Uterus (tissue), 4 donors: ENCODE data around the gene UNCX. TPM values are rescaled to one million over a fixed set of nuclear protein-coding genes. Genes with fewer than 3 reads are reported as not detected.

Experiments used
- DNase-seq, 2 donors: peaks; one replicate each; pipeline ENCODE4 v3.0.0-alpha.2; 2019 to 2020
- H3K27ac ChIP-seq, 2 donors: fragments of 200-600 bp; sonication (generic); 1 replicate in 1 of 2; 2 replicates in 1 of 2; pipeline ENCODE4 v1.5.1; 2016 to 2018
- H3K27me3 ChIP-seq, 2 donors: fragments of 200-600 bp; sonication (generic); one replicate each; pipeline ENCODE4 v1.5.1; 2018 to 2019; ENCODE audit warnings: control low read depth in 1 of 2
- H3K36me3 ChIP-seq, 2 donors: fragments of 200-600 bp; sonication (generic); one replicate each; pipeline ENCODE4 v1.5.1; 2019; ENCODE audit warnings: control low read depth in 1 of 2
- H3K4me1 ChIP-seq, 2 donors: fragments of 200-600 bp; sonication (generic); one replicate each; pipeline ENCODE4 v1.5.1; 2018 to 2019; ENCODE audit warnings: control low read depth in 1 of 2
- H3K4me3 ChIP-seq, 2 donors: fragments of 200-600 bp; sonication (generic); 1 replicate in 1 of 2; 2 replicates in 1 of 2; pipeline ENCODE4 v1.5.1; 2018 to 2019; ENCODE audit warnings: mild to moderate bottlenecking in 1 of 2
- H3K9me3 ChIP-seq, 2 donors: fragments of 200-600 bp; sonication (generic); one replicate each; pipeline ENCODE4 v1.5.1; 2019; ENCODE audit warnings: control low read depth in 1 of 2
- CTCF ChIP-seq, 4 experiments: fragments of 200-600 bp in 2 of 4; fragments of 450-650 bp in 2 of 4; sonication (generic) in 2 of 4; IDR thresholded peaks; one replicate each; pipeline ENCODE4 v1.5.1; 2016 to 2019; ENCODE audit warnings: antibody characterized with exemption in 4 of 4, mild to moderate bottlenecking in 2 of 4, moderate library complexity in 1 of 4
- POLR2A ChIP-seq, 2 donors: fragments of 450-650 bp; IDR thresholded peaks; one replicate each; pipeline ENCODE4 v1.6.1; 2016; ENCODE audit warnings: antibody characterized with exemption in 2 of 2, mild to moderate bottlenecking in 1 of 2, moderate library complexity in 1 of 2
- intact Hi-C: fragments of 100-400 bp; cut with DNase I; formaldehyde crosslinking; loops from one replicate; pipeline ENCODE4 v1.15.1; 2023; ENCODE audit warnings: low total_unique reads
- total RNA-seq, 4 donors: library from RNA; depleted of rRNA in 3 of 4; stranded (reverse); fragments of >200 nt in 3 of 4; gene quantifications; one replicate each; pipeline versions ENCODE4 v1.1.0 to v1.2.4, GENCODE V29; 2014 to 2023
- donor health status: DM: yes; HTN: yes; CAD: no.

The UNCX gene
- total RNA-seq, 4 donors from 2014 or later: not detected

GRCh38 chr7:1238450-1238882 lies 5.8 kb downstream of the UNCX start:
- no peaks in the 10 kb centered on the region for H3K9me3 ChIP-seq
- H3K4me1 ChIP-seq: peaks cover 0 to 13% of the 10 kb centered on the region in 2 donors
- intact Hi-C loops: no loop called here
- H3K4me3 ChIP-seq: no peak overlapping the region
- TF ChIP-seq POLR2A (IDR thresholded peaks at IDR 0.05) (no peak), CTCF (IDR thresholded peaks at IDR 0.05) (no peak)
- no peak for DNase-seq
- H3K36me3 ChIP-seq: no peaks in the 10 kb centered on the region
- no peak overlapping the region for H3K27ac ChIP-seq
- peaks cover 24 to 80% of the 10 kb centered on the region in 2 donors for H3K27me3 ChIP-seq

DNA sequence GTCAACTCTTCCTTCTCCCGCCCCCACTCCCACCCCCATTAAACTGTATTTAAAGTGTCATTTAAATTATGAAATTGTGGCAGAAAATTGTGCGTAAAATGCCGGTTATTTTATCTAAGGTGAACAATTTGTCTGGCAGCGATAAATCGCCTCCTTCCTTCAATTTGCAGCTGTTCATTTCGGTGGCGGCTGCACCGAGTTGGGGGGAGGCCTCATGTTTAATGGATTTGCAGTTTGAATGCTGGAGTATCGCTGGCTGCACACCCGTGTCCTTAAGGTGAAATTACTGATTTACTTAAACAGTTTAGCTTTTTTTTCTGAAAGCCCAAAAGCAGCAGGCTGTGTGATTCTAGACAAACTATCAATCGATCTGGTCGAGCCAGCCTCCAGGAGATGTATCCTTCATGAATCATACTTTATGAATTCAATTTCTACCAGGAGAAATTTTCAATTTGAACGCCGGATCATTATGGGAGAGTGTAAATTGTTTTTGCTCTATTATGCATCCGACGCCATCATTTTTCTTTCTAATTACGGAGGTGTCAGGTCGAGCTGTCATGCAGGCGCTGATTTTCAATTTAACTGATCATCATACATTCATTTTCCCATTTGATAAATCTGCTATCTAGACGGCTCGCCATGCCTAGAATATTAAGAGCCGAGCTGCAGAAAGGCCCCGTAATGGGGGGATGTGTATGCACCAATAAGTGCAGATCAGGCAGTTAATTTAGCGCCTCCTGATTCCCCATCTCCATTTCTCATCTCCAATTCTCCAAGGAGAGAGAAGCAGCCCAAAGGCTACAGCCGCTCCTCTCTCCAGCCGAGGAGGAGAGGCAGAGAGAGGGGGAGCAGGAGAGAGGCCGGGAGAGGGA lies 6.5 kb downstream of the UNCX start:
- DNase-seq: no peak
- Histone ChIP-seq H3K9me3 (no peaks in the 10 kb centered on the region), H3K36me3 (no peaks in the 10 kb centered on the region), H3K27ac (no peak overlapping the region), H3K27me3 (peaks cover 24 to 80% of the 10 kb centered on the region in 2 donors), H3K4me3 (no peak overlapping the region), H3K4me1 (peaks cover 0 to 13% of the 10 kb centered on the region in 2 donors)
- TF ChIP-seq POLR2A (IDR thresholded peaks at IDR 0.05) (no peak), CTCF (IDR thresholded peaks at IDR 0.05) (no peak)
- intact Hi-C loops: no loop called here

- DNase-seq: no peak
- Histone ChIP-seq H3K4me3 (no peak overlapping the region), H3K36me3 (no peaks in the 10 kb centered on the region), H3K27me3 (peaks cover 24 to 80% of the 10 kb centered on the region in 2 donors), H3K9me3 (no peaks in the 10 kb centered on the region), H3K27ac (no peak overlapping the region), H3K4me1 (peaks cover 0 to 13% of the 10 kb centered on the region in 2 donors)
- intact Hi-C loops: no loop called here
- no peak for TF ChIP-seq CTCF (IDR thresholded peaks at IDR 0.05)
- no peak for TF ChIP-seq POLR2A (IDR thresholded peaks at IDR 0.05)
Measured at GRCh38 chr7:1239803-1240516, 7.3 kb downstream of the UNCX start.

DNA sequence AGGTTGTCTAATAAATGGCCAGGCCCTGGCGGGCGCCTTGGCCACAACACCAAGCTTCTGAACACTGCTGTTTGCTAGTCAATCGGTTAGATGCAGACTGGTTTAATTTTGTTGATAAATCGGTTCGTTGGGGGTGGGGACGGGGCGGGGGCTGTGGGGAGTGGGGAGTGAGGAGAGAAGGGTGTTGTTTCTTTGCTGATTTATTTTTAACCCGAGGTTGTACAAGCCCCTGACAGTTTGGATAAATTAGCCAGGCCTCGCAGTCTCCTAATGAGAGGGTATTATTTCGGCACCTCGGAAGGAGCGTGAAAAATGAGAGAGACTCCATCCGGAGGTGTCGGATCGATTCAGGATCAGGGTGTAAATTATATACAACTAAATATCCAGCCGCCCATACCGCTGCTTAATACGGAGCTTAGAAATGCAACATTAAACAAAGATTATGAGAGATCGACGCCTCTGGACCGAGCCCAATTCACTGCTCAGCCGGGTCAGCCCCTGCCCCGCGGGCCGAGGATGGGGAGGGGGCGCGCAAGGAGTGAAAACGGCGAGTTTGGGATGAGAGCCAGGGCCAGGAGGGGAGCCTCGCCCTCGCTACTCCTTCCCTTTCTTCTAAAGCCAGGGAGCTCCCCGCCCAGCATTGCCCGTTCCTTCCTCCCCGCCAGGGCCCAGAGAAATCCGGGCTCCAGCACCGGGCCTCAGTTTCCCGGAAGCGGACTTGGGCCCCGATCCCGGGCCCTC lies 8.0 kb downstream of the UNCX start:
- Histone ChIP-seq H3K36me3 (no peaks in the 10 kb centered on the region), H3K9me3 (no peaks in the 10 kb centered on the region), H3K27me3 (peaks cover 24 to 82% of the 10 kb centered on the region in 2 donors), H3K27ac (no peak overlapping the region), H3K4me3 (no peak overlapping the region), H3K4me1 (peaks cover 0 to 8% of the 10 kb centered on the region in 2 donors)
- DNase-seq: no peak
- intact Hi-C loops: no loop called here
- TF ChIP-seq POLR2A (IDR thresholded peaks at IDR 0.05): no peak
- no peak for TF ChIP-seq CTCF (IDR thresholded peaks at IDR 0.05)
